GM18519 (cell line): Measurements from ENCODE around the gene SGPP1.
A peak's percentile ranks its signal among the peaks of the same experiment; 100 is the strongest.
"Not testable (repeated sequence)": the region's sequence is repeated elsewhere in the genome, so short reads cannot be mapped to it uniquely, and the experiment has no call there.

Source experiments
- ATAC-seq: cut with Tn5 transposase; IDR thresholded peaks from one replicate; pipeline ENCODE4 v1.9.1; 2021; ENCODE audit warnings: mild to moderate bottlenecking, moderate library complexity; ENCODE audit not compliant: unreplicated experiment, low FRiP score

Gene SGPP1

DNA sequence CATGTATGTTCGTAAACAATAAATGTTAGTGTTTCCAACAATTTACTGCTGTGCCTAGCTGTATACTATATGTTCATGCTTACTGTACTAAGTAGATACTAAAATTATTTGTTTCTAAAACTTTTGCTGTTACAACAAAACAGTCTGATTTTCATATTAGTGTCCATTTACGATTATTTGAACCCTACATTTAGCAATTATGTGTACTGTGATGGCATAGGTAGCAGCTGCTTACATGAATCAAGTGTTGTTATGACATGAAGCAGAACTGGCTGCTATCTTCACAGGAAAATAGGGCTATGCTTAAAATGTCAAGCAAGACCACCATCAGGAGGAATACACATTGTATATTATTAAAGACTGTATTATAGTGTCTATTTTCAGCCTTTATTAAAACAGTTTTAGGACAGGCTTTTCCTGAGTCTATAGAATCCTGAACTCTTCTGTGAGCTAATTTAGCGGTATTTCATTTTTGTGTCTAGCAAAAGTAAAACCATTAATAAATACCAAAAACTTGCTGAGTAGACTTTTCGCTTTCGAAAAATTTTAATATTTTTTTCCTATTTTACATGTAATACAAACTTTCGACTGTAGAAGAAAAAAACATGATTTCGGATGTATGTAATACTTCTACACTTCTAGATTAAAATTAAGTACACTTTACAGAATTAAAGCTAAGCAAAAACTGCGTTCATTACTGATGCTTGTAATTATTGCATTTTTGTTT is 85.0 kb downstream of the SGPP1 start:
- no peak for ATAC-seq

DNA sequence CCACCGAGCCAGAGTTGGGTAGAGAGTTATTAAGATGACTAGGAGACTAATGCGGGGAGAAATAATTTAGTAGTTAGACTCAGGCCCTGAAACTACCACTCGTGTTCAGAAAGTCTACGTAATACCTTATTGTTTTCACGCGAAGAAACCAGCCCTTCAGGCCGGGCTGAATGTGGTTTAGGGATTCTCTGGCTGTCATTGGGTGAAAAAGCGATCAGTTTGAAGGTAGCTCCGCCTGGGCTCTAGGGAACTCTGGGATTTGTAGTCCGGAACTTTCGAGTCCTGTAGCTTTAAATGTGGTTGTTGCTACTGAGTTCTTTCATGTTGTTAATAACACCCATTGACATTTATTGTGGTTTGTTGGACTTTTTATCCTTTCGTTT is 85.6 kb downstream of the SGPP1 start:
- ATAC-seq: peak; percentile 49

DNA sequence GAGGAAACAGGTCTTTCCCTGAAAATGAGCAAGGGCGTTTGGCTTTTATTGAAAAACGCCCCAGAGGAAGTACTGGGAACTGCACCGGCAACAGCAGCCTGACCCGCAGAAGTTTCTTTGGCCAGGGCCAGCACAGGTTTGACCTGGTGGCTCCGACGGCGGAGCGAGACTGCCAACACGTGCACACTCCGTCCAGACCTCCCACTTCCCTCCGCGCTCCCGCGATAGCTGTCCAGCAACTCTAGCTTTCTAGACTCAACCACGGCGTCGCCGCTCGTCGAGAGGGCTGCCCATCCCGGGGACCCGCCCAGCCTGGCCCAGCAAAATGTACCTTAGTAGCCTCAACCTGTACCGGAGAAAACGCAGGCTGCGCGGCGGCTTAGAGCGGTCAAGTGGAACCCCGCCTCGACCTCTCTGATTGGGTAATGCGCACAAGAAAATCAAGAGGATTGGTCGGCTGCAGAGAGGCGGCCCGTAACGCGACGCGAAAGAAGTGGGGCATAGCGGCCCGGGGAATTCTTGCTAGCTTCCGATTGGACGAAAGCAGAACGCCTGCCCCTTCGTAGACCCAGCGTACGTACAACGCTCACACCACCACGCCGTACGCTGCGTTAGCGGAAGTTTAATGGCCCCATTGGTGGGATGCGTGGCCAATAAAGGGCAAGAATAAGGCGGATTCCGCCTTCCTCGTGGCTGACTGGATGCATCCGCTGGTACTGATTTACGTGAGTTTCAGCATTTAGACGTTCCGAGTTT is 86.2 kb downstream of the SGPP1 start, which contains the start of gene WDR89:
WDR89 (minus strand) TSS at position 399 of the 756 bp plus-strand sequence. CDS start 41,929 bp downstream, outside the sequence.
- ATAC-seq: peak; percentile 78

DNA sequence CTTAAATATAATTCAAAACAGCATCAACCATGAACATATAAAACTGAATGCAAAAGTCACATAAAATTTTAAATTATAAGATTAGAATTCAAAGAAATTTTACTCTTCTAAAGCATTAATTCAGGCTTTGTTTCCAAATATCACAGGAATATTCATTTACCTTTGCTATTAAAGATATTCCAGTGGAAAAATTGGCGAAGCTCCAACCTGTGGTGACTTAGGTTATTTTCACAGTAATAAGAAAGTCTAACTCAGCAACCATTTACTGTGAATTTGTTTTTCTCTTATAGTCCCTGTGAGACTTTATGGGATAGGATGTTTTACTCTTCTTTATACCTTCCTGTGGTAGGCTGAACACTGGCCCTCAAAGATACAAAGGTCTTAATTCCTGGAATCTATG is 89.4 kb downstream of the SGPP1 start:
- ATAC-seq: no peak

DNA sequence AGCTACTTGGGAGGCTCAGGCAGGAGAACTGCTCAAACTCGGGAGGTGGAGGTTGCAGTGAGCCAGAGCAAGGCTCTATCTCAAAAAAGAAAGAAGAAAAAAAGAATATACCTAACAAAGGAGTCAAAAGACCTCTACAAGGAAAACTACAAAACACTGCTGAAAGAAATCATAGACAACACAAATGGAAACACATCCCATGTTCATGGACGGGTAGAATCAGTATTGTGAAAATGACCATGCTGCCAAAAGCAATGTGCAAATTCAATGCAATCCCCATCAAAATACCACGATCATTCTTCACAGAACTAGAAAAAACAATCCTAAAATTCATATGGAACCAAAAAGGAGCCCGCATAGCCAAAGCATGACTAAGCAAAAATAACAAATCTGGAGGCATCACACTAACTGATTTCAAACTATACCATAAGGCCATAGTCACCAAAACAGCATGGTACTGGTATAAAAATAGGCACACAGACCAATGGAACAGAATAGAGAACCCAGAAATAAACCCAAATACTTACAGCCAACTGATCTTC is 91.7 kb downstream of the SGPP1 start:
- ATAC-seq: not testable (repeated sequence)
